ENCODE data around the gene CDC42BPB. TPM values are rescaled to one million over a fixed set of nuclear protein-coding genes. Genes with fewer than 3 reads are reported as not detected.

Gene CDC42BPB
- total RNA-seq, 1 experiment from 2014 or later: 96.9 TPM

- TF ChIP-seq CTCF (IDR thresholded peaks at IDR 0.05) (no peak), NFATC4 (CRISPR knock-in tag; IDR thresholded peaks at IDR 0.05) (no peak), USF2 (CRISPR knock-in tag; IDR thresholded peaks at IDR 0.05) (no peak), TCF7 (CRISPR knock-in tag; IDR thresholded peaks at IDR 0.05; ENCODE audit: low read depth) (no peak), NFE2L1 (CRISPR knock-in tag; IDR thresholded peaks at IDR 0.05) (peak; percentile 80; the same call in 1 of the 2 replicates), CREB1 (CRISPR knock-in tag; IDR thresholded peaks at IDR 0.05) (0 out of 2 replicates have a peak, but pooled peaks have one; percentile 2), ERG (CRISPR knock-in tag; IDR thresholded peaks at IDR 0.05) (no peak), ELF4 (CRISPR knock-in tag; IDR thresholded peaks at IDR 0.05; ENCODE audit: low read depth) (no peak), FOXJ3 (CRISPR knock-in tag; IDR thresholded peaks at IDR 0.05; ENCODE audit: borderline replicate concordance) (no peak), JAZF1 (CRISPR knock-in tag; IDR thresholded peaks at IDR 0.05) (no peak), RELA (CRISPR knock-in tag; IDR thresholded peaks at IDR 0.05; ENCODE audit: borderline replicate concordance) (peak; percentile 78; the same call in 1 of the 2 replicates), ZSCAN18 (CRISPR knock-in tag; IDR thresholded peaks at IDR 0.05) (no peak), CREM (CRISPR knock-in tag; IDR thresholded peaks at IDR 0.05) (0 out of 2 replicates have a peak, but pooled peaks have one; percentile 42), TEAD4 (CRISPR knock-in tag; IDR thresholded peaks at IDR 0.05) (peak; percentile 63; the same call in 1 of the 2 replicates), GABPB1 (CRISPR knock-in tag; IDR thresholded peaks at IDR 0.05) (no peak), MAX (CRISPR knock-in tag; IDR thresholded peaks at IDR 0.05) (peak; percentile 76), PREB (CRISPR knock-in tag; IDR thresholded peaks at IDR 0.05; ENCODE audit: borderline replicate concordance) (no peak), ZNF532 (CRISPR knock-in tag; IDR thresholded peaks at IDR 0.05; ENCODE audit: borderline replicate concordance) (no peak), SMAD3 (CRISPR knock-in tag; IDR thresholded peaks at IDR 0.05; ENCODE audit: borderline replicate concordance) (no peak), CBFB (CRISPR knock-in tag; IDR thresholded peaks at IDR 0.05; ENCODE audit: low read depth) (0 out of 2 replicates have a peak, but pooled peaks have one; percentile 84), ETV6 (CRISPR knock-in tag; IDR thresholded peaks at IDR 0.05) (no peak), ATF2 (CRISPR knock-in tag; IDR thresholded peaks at IDR 0.05; ENCODE audit: borderline replicate concordance, low read depth) (no peak), GTF2I (CRISPR knock-in tag; conservative IDR thresholded peaks at IDR 0.05) (no peak), ZNF263 (CRISPR knock-in tag; IDR thresholded peaks at IDR 0.05; ENCODE audit: low read depth) (no peak), ZNF317 (CRISPR knock-in tag; IDR thresholded peaks at IDR 0.05; ENCODE audit: borderline replicate concordance, low read depth) (0 out of 2 replicates have a peak, but pooled peaks have one; percentile 6)
These were observed 128.7 kb downstream of the CDC42BPB start (continued) for GRCh38 chr14:102928412-102929240.

Measured in WTC11 (cell line).